GM12874 (cell line): ENCODE data around the gene MC3R.

Experiments used
- TF ChIP-seq, protein P1 (sequence below): IDR thresholded peaks from 2 replicates; pipeline ENCODE4 v1.5.1; 2011; ENCODE audit warnings: low read depth, mild to moderate bottlenecking, control low read depth, low read length, moderate library complexity; ENCODE audit not compliant: insufficient read depth

MC3R gene

DNA sequence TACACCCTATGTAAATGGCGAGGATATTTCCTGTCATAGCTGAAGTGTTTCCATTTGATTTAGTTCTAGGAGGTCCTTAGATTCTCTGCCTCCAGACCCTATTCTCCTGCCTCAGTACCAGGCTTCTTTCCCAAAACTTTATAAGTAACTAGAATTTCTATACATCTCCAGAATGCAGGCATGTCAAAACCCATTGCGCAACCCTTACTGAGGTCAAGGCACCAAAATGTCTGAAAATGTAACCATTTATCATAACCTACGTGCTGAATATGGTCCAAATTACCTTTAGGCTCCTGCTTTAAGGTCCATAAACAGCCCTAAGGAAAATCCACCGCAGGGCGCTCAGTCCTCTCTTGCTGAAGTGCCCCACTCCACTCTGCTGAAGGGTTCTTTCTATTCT lies 37.5 kb upstream of the MC3R start:
- TF ChIP-seq, protein P1, sequence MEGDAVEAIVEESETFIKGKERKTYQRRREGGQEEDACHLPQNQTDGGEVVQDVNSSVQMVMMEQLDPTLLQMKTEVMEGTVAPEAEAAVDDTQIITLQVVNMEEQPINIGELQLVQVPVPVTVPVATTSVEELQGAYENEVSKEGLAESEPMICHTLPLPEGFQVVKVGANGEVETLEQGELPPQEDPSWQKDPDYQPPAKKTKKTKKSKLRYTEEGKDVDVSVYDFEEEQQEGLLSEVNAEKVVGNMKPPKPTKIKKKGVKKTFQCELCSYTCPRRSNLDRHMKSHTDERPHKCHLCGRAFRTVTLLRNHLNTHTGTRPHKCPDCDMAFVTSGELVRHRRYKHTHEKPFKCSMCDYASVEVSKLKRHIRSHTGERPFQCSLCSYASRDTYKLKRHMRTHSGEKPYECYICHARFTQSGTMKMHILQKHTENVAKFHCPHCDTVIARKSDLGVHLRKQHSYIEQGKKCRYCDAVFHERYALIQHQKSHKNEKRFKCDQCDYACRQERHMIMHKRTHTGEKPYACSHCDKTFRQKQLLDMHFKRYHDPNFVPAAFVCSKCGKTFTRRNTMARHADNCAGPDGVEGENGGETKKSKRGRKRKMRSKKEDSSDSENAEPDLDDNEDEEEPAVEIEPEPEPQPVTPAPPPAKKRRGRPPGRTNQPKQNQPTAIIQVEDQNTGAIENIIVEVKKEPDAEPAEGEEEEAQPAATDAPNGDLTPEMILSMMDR: no peak

DNA sequence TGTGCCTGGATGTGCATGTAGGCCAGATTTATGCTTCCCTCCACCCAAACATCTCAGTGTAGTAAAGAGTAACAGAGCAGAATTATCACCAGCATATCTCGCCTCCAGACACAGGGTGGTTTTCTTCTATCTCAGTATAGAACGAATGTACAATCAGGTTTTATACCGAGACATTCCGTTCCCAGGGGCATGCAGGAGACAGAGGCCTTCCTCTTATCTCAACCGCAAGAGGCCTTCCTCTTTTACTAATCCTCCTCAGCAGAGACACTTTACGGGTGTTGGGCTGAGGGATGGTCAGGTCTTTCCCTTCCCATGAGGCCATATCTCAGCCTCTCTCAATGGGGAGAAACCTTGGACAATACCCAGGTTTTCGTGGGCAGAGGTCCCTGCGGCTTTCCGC lies 36.4 kb upstream of the MC3R start:
- TF ChIP-seq, protein P1: no peak

DNA sequence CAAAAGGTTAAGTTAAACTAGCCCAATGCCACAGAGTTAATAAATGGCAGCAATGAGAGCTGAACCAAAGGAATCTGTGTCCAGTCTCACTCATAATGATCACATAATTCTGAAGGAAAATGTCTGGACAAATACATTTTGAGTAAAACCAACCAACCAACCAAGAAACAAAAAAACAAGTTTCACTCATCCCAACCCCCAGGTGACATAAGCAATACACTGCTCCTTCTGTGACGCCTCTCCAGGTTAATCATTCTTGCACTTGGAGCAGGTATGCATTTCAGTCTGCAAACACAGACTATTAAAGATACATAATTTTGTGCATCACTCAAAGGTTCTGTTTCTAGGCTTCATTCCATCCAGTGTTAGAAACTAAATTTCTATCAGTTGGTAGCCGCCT lies 35.2 kb upstream of the MC3R start:
- TF ChIP-seq, protein P1: no peak

DNA sequence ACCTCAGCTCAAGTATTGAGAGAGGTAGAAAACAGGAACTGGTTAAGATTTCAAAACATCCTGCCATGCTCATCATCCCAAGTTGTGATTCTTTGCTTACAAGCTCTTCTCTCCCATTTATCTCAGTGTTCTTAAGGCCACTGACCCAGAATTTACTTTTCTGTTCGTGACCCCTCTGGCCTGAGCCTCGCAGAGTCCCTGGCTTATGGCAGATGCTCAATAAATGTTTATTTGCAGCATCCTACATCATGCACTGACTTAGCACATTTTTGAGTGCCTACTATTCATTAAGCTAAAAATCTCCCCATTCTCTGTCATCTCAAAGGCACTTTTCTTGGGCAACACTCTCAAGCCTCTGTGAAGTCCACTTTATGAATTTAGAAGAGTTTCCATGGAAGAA lies 33.4 kb upstream of the MC3R start:
- TF ChIP-seq, protein P1: no peak

DNA sequence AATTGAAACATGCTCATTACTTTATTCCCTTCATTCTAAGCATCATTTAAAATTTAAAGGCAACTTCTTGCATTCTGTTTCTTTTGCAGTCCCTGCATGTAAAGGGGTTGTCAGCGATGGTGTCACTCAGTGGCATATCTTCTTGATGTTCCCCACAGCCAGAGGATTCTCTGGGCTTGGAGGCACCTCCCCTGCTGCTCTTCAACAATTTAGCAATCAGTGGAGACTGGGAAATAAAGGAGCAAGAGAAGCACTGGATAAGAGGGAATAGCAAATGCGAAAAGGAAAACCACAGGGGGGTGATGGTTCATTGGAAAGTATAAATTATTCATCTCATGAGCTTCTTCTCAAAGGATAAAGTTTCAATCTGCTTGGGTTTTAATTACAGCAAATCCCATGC lies 30.7 kb upstream of the MC3R start:
- TF ChIP-seq, protein P1: no peak

DNA sequence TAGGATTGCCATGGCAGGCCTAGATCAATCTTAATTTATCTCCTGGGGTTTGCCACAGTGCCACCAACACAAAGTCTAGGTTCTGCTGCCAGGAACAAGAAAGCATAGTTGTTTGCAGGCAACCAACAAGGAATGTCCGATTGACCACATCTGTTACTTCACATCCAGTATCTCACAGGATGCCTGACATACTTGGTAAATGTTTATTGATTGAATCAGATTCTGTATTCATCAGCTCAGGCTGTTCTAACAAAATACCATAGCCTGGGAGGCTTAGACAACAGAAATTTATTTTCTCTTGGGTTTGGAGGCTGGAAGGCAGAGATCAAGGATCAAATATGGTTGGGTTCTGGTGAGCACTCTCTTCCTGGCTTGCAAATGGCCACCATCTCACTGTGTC lies 26.3 kb upstream of the MC3R start:
- TF ChIP-seq, protein P1: no peak

DNA sequence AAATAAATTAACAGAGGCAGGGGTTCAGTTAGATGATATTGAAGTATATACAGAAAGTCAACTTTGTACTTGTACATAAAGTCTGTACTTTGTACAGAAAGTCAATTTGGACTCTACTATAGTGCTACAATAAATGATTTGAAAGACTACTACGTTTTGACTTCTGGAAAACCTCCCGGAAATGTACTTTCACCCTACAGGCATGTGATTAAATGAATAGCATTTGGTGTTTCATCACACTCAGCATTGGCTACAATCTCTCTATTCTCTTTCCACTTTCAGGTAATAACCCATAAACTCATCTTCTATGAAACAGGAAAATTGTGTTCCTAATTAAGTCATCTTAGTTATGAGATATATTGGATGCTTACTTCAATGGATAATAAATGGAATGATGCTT lies 25.6 kb upstream of the MC3R start:
- TF ChIP-seq, protein P1: no peak

DNA sequence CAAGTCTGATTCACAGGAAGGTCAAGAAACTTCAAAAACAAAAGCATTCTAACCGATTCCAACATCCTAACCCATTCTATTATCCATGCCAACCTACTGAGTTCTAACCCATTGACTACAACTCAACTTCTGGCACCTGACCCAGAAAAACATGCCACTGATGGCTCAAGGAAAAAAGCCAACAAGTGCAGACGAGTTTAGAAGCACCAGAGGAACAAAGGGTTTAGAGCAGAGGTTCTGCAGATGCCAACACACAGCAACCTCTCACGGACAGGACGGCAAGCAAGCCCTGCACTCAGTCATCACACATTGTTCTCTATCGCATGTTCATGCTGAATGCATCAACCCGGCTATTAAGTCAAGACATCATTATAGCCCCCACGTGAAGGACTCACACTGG lies 25.2 kb upstream of the MC3R start:
- TF ChIP-seq, protein P1: no peak
